ENCODE data around the gene OBP2B.

The OBP2B gene

GRCh38 chr9:133165452-133165730 is 43.7 kb downstream of the OBP2B start:
- no peak for DNase-seq

GRCh38 chr9:133164191-133164590 is 44.9 kb downstream of the OBP2B start:
- DNase-seq = no peak

- peak; percentile 67 to 84 (median 69) for DNase-seq
Observed at GRCh38 chr9:133163504-133164172, 45.4 kb downstream of the OBP2B start, which contains the start of gene GBGT1. Gene GBGT1 (minus strand): TSS chr9:133163914. CDS start chr9:133162412, 1,502 bp downstream.

- DNase-seq = no peak
Observed at GRCh38 chr9:133162861-133163503, 46.1 kb downstream of the OBP2B start.

GRCh38 chr9:133161547-133161950 is 47.5 kb downstream of the OBP2B start:
- DNase-seq = no peak

- DNase-seq = peak; percentile 88 to 92 (median 91)
Observed at GRCh38 chr9:133160742-133161546, 48.1 kb downstream of the OBP2B start.

- DNase-seq = no peak
Observed at GRCh38 chr9:133158695-133159094, 50.4 kb downstream of the OBP2B start.

Measured in suppressor macrophage treated with lipopolysaccharide for 1 hour (primary cell).